KMS-11 (cell line): ENCODE data around the gene CDK4.

ENCODE experiments used
- H2AFZ ChIP-seq: fragments of 200-600 bp; sonication (generic); 2 replicates; pipeline ENCODE4 v1.6.1; 2016; ENCODE audit warnings: antibody characterized with exemption, mixed run types, low read depth
- H3K27ac ChIP-seq: fragments of 200-600 bp; sonication (generic); 2 replicates; pipeline ENCODE4 v1.6.1; 2016; ENCODE audit warnings: mild to moderate bottlenecking, mixed run types
- H3K27me3 ChIP-seq: fragments of 200-600 bp; sonication (generic); 2 replicates; pipeline ENCODE4 v1.6.1; 2017; ENCODE audit warnings: mild to moderate bottlenecking, low read depth, mixed run types, moderate library complexity; ENCODE audit not compliant: insufficient read depth
- H3K36me3 ChIP-seq: fragments of 200-600 bp; sonication (generic); 2 replicates; pipeline ENCODE4 v1.6.1; 2017; ENCODE audit warnings: mild to moderate bottlenecking, mixed run types; ENCODE audit not compliant: insufficient read depth
- H3K4me1 ChIP-seq: fragments of 200-600 bp; sonication (generic); 2 replicates; pipeline ENCODE4 v1.6.1; 2016; ENCODE audit warnings: mild to moderate bottlenecking, low read depth, mixed run types; ENCODE audit not compliant: poor library complexity, severe bottlenecking
- H3K4me2 ChIP-seq: fragments of 200-600 bp; sonication (generic); 2 replicates; pipeline ENCODE4 v1.7.0; 2016; ENCODE audit warnings: mild to moderate bottlenecking, mixed run types
- H3K4me3 ChIP-seq: fragments of 200-600 bp; sonication (generic); IDR thresholded peaks from 2 replicates; pipeline ENCODE4 v1.6.1; 2017; ENCODE audit warnings: low read depth, low read length, mixed read lengths; ENCODE audit not compliant: insufficient read depth
- H3K79me2 ChIP-seq: fragments of 200-600 bp; sonication (generic); 2 replicates; pipeline ENCODE4 v1.6.1; 2016; ENCODE audit warnings: low read depth, mixed run types; ENCODE audit not compliant: insufficient read depth
- H3K9ac ChIP-seq: fragments of 200-600 bp; sonication (generic); 2 replicates; pipeline ENCODE4 v1.6.1; 2016; ENCODE audit warnings: mild to moderate bottlenecking, mixed run types
- H4K20me1 ChIP-seq: fragments of 200-600 bp; sonication (generic); 2 replicates; pipeline ENCODE4 v1.6.1; 2016; ENCODE audit warnings: mild to moderate bottlenecking, mixed run types; ENCODE audit not compliant: insufficient read depth
- CTCF ChIP-seq: fragments of 200-600 bp; sonication (generic); conservative IDR thresholded peaks from 2 replicates; pipeline ENCODE4 v1.6.1; 2017; ENCODE audit warnings: low read depth, mild to moderate bottlenecking, antibody characterized with exemption, low read length, moderate library complexity, mixed read lengths

CDK4 gene

GRCh38 chr12:57719777-57720605, 32.1 kb downstream of the CDK4 start:
- Histone ChIP-seq H3K27ac (no peak overlapping the region), H3K4me3 (no peak overlapping the region), H2AFZ (no peak overlapping the region), H3K79me2 (no peaks in the 10 kb centered on the region), H4K20me1 (no peaks in the 10 kb centered on the region), H3K4me1 (no peaks in the 10 kb centered on the region), H3K36me3 (peaks cover 9% of the 10 kb centered on the region; the same call in 1 of the 2 replicates), H3K4me2 (no peak overlapping the region), H3K9ac (no peak overlapping the region), H3K27me3 (no peaks in the 10 kb centered on the region)
- no peak for TF ChIP-seq CTCF

- Histone ChIP-seq H3K27ac (no peak overlapping the region), H2AFZ (no peak overlapping the region), H3K4me1 (no peaks in the 10 kb centered on the region)
Observed at GRCh38 chr12:57718641-57719528, 33.2 kb downstream of the CDK4 start.

GRCh38 chr12:57717846-57718640, 34.1 kb downstream of the CDK4 start:
- H3K4me3 ChIP-seq = no peak overlapping the region
- peaks cover 9% of the 10 kb centered on the region; the same call in 1 of the 2 replicates for H3K36me3 ChIP-seq
- H3K9ac ChIP-seq = no peak overlapping the region
- no peak overlapping the region for H3K27ac ChIP-seq
- H4K20me1 ChIP-seq = no peaks in the 10 kb centered on the region
- H3K4me1 ChIP-seq = no peaks in the 10 kb centered on the region
- H3K27me3 ChIP-seq = no peaks in the 10 kb centered on the region
- no peaks in the 10 kb centered on the region for H3K79me2 ChIP-seq
- H2AFZ ChIP-seq = no peak overlapping the region
- no peak overlapping the region for H3K4me2 ChIP-seq
- TF ChIP-seq CTCF = no peak

More at GRCh38 chr12:57718641-57719528, 33.2 kb downstream of the CDK4 start:
- Histone ChIP-seq H3K36me3 (peaks cover 9% of the 10 kb centered on the region; the same call in 1 of the 2 replicates), H3K79me2 (no peaks in the 10 kb centered on the region), H3K27me3 (no peaks in the 10 kb centered on the region), H3K4me2 (no peak overlapping the region), H4K20me1 (no peaks in the 10 kb centered on the region), H3K4me3 (no peak overlapping the region), H3K9ac (no peak overlapping the region)
- no peak for TF ChIP-seq CTCF

- H3K79me2 ChIP-seq = no peaks in the 10 kb centered on the region
- H3K4me3 ChIP-seq = no peak overlapping the region
- H3K36me3 ChIP-seq = peaks cover 9% of the 10 kb centered on the region; the same call in 1 of the 2 replicates
Observed at GRCh38 chr12:57717131-57717530, 35.0 kb downstream of the CDK4 start.

More at GRCh38 chr12:57717131-57717530, 35.0 kb downstream of the CDK4 start:
- Histone ChIP-seq H4K20me1 (no peaks in the 10 kb centered on the region), H3K4me1 (no peaks in the 10 kb centered on the region), H2AFZ (no peak overlapping the region), H3K27me3 (no peaks in the 10 kb centered on the region), H3K27ac (no peak overlapping the region), H3K4me2 (no peak overlapping the region), H3K9ac (no peak overlapping the region)
- TF ChIP-seq CTCF = no peak
